ENCODE data around the gene RASAL2.
"Not testable (repeated sequence)": the region's sequence is repeated elsewhere in the genome, so short reads cannot be mapped to it uniquely, and the experiment has no call there.

RASAL2 gene

GRCh38 chr1:178301141-178301540 lies 207.2 kb downstream of the RASAL2 start:
- no peak for DNase-seq

- DNase-seq: no peak
Measured at GRCh38 chr1:178307264-178307663, 213.4 kb downstream of the RASAL2 start.

- no peak for DNase-seq
Measured at GRCh38 chr1:178308438-178308837, 214.5 kb downstream of the RASAL2 start.

GRCh38 chr1:178310685-178311105 lies 216.8 kb downstream of the RASAL2 start:
- DNase-seq: no peak

GRCh38 chr1:178311164-178311563 lies 217.3 kb downstream of the RASAL2 start:
- no peak for DNase-seq

GRCh38 chr1:178320280-178320982 lies 226.5 kb downstream of the RASAL2 start:
- not testable (repeated sequence) for DNase-seq

GRCh38 chr1:178323067-178323466 lies 229.2 kb downstream of the RASAL2 start:
- DNase-seq: no peak

GRCh38 chr1:178324003-178324402 lies 230.1 kb downstream of the RASAL2 start:
- DNase-seq: no peak

- no peak for DNase-seq
Measured at GRCh38 chr1:178328728-178329127, 234.8 kb downstream of the RASAL2 start.

- DNase-seq: no peak
Measured at GRCh38 chr1:178330153-178330552, 236.2 kb downstream of the RASAL2 start.

- no peak for DNase-seq
Measured at GRCh38 chr1:178330848-178331497, 237.1 kb downstream of the RASAL2 start.

GRCh38 chr1:178335426-178335825 lies 241.5 kb downstream of the RASAL2 start:
- no peak for DNase-seq

GRCh38 chr1:178337091-178337706 lies 243.3 kb downstream of the RASAL2 start:
- no peak for DNase-seq

- no peak for DNase-seq
Measured at GRCh38 chr1:178339834-178340233, 245.9 kb downstream of the RASAL2 start.

GRCh38 chr1:178341261-178341956 lies 247.5 kb downstream of the RASAL2 start:
- no peak for DNase-seq

GRCh38 chr1:178342745-178343144 lies 248.8 kb downstream of the RASAL2 start:
- no peak for DNase-seq

GRCh38 chr1:178344513-178345091 lies 250.7 kb downstream of the RASAL2 start:
- DNase-seq: no peak

GRCh38 chr1:178345238-178345637 lies 251.3 kb downstream of the RASAL2 start:
- DNase-seq: no peak

- no peak for DNase-seq
Measured at GRCh38 chr1:178345807-178346206, 251.9 kb downstream of the RASAL2 start.

- DNase-seq: no peak
Measured at GRCh38 chr1:178349801-178350200, 255.9 kb downstream of the RASAL2 start.

GRCh38 chr1:178351911-178352310 lies 258.0 kb downstream of the RASAL2 start:
- DNase-seq: not testable (repeated sequence)

- DNase-seq: no peak
Measured at GRCh38 chr1:178352790-178353416, 259.0 kb downstream of the RASAL2 start.

GRCh38 chr1:178353524-178353923 lies 259.6 kb downstream of the RASAL2 start:
- DNase-seq: no peak
